Measurements from ENCODE around the gene PSMB2.

Gene PSMB2

DNA sequence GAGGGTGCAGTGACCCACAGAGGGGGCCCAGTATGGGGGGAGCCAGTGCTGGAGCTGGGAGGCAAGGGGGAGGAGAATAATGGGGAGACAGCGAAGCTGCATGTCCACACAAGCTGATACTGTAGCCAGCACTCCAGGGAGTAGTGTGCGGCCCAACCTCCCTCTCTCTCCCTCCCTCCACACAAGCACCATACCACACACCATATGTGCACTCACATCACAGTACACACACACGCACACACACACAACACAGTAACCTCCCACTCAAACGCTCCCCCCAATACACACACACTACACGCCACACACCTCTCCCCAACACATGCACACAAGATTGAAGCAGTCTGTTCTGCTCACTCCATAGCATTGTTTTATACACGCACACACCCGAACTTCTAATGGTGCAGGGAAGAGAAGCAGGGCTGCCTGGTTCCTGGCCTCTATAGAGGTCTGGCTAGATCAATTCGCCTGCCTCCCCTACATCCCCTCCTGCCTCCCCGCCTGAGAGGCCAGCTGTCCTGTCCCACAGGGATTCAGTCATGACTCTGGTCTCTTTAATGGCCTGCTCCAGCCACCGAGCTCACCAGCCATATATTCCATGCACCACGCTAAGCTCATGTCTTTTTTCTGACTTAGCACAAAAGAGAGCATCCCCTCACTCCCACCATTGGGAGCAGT, 79.9 kb downstream of the PSMB2 start:
- Histone ChIP-seq H2AFZ (no peak overlapping the region), H3K79me2 (no peaks in the 10 kb centered on the region), H3K27me3 (ENCODE audit: control insufficient read depth, insufficient read depth, low read length) (no peaks in the 10 kb centered on the region), H3K36me3 (ENCODE audit: control insufficient read depth, insufficient read depth, low read length) (no peaks in the 10 kb centered on the region), H3K4me2 (ENCODE audit: low read length) (no peak overlapping the region), H3K9ac (no peak overlapping the region), H3K4me1 (no peaks in the 10 kb centered on the region), H3K4me3 (ENCODE audit: low read depth, low read length) (no peak overlapping the region), H3K9me3 (ENCODE audit: control insufficient read depth, low read length) (no peaks in the 10 kb centered on the region), H3K27ac (no peak overlapping the region)
- TF ChIP-seq, protein P1, sequence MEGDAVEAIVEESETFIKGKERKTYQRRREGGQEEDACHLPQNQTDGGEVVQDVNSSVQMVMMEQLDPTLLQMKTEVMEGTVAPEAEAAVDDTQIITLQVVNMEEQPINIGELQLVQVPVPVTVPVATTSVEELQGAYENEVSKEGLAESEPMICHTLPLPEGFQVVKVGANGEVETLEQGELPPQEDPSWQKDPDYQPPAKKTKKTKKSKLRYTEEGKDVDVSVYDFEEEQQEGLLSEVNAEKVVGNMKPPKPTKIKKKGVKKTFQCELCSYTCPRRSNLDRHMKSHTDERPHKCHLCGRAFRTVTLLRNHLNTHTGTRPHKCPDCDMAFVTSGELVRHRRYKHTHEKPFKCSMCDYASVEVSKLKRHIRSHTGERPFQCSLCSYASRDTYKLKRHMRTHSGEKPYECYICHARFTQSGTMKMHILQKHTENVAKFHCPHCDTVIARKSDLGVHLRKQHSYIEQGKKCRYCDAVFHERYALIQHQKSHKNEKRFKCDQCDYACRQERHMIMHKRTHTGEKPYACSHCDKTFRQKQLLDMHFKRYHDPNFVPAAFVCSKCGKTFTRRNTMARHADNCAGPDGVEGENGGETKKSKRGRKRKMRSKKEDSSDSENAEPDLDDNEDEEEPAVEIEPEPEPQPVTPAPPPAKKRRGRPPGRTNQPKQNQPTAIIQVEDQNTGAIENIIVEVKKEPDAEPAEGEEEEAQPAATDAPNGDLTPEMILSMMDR (IDR thresholded peaks at IDR 0.05), result no peak

DNA sequence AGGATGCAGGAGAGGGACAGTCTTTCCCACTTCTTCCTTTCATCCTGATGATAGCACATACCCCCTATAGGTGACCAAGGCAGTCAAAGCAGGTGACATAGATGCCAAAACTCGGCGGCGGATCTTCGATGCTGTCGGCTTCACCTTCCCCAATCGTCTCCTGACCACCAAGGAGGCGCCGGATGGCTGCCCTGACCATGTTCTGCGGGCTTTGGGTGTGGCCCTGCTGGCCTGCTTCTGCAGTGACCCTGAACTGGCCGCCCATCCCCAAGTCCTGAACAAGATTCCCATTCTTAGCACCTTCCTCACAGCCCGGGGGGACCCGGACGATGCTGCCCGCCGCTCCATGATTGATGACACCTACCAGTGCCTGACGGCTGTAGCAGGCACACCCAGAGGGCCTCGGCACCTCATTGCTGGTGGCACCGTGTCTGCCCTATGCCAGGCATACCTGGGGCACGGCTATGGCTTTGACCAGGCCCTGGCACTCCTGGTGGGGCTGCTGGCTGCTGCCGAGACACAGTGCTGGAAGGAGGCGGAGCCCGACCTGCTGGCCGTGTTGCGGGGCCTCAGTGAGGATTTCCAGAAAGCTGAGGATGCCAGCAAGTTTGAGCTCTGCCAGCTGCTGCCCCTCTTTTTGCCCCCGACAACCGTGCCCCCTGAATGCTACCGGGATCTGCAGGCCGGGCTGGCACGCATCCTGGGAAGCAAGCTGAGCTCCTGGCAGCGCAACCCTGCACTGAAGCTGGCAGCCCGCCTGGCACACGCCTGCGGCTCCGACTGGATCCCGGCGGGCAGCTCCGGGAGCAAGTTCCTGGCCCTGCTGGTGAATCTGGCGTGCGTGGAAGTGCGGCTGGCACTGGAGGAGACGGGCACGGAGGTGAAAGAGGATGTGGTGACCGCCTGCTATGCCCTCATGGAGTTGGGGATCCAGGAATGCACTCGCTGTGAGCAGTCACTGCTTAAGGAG, 80.8 kb downstream of the PSMB2 start:
- no peaks in the 10 kb centered on the region for H3K27me3 ChIP-seq (ENCODE audit: control insufficient read depth, insufficient read depth, low read length)
- no peak overlapping the region for H3K9ac ChIP-seq
- H3K4me3 ChIP-seq (ENCODE audit: low read depth, low read length), result no peak overlapping the region
- H3K27ac ChIP-seq, result no peak overlapping the region
- no peak overlapping the region for H3K4me2 ChIP-seq (ENCODE audit: low read length)
- H3K79me2 ChIP-seq, result peaks cover 2% of the 10 kb centered on the region
- H2AFZ ChIP-seq, result no peak overlapping the region
- no peaks in the 10 kb centered on the region for H3K36me3 ChIP-seq (ENCODE audit: control insufficient read depth, insufficient read depth, low read length)
- peaks cover 4% of the 10 kb centered on the region for H3K4me1 ChIP-seq
- no peaks in the 10 kb centered on the region for H3K9me3 ChIP-seq (ENCODE audit: control insufficient read depth, low read length)
- TF ChIP-seq, protein P1 (IDR thresholded peaks at IDR 0.05), result no peak

DNA sequence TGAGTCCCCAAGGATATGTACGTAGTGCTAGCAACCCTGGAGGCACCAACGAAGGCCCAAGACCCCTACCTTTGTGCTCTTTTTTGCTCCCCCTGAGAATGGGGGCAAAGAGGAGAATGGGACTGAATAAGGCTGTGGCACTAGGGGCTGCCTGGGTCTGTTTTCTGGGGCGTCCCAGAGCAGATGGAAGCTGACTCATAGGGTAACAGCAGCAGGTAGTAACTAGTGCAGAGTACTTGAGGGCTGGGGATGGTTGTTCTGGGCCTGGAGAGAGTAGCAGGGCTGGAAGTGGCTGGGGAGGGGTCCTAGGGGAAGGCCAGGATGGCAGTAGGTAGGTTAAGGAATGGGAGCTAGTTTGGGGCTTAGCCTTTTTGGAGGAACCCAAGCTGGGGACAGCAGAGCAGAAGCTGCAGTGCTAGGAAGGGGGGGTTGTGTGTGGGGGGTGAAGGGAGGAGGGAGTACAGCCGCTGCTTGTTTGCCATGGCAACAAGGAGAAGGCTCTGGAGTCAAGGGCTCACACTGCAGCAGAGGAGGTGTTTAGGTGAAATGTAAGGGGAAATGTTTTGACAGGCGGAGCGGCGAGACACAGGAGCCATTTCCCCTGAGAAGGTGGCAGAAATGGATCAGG, 81.9 kb downstream of the PSMB2 start:
- H3K27ac ChIP-seq, result no peak overlapping the region
- no peak overlapping the region for H3K9ac ChIP-seq
- H3K4me1 ChIP-seq, result peaks cover 9% of the 10 kb centered on the region

GRCh38 chr1:35558374-35559316, 82.7 kb downstream of the PSMB2 start:
- Histone ChIP-seq H3K9me3 (ENCODE audit: control insufficient read depth, low read length) (no peaks in the 10 kb centered on the region), H3K4me1 (peaks cover 9% of the 10 kb centered on the region), H3K79me2 (peaks cover 2% of the 10 kb centered on the region), H3K36me3 (ENCODE audit: control insufficient read depth, insufficient read depth, low read length) (no peaks in the 10 kb centered on the region), H3K27me3 (ENCODE audit: control insufficient read depth, insufficient read depth, low read length) (no peaks in the 10 kb centered on the region), H3K4me2 (ENCODE audit: low read length) (peak overlapping the region; percentile 95), H3K27ac (peak overlapping the region; percentile 92), H3K4me3 (ENCODE audit: low read depth, low read length) (peak overlapping the region; percentile 84), H3K9ac (no peak overlapping the region), H2AFZ (peak overlapping the region; percentile 89)
- TF ChIP-seq, protein P1 (IDR thresholded peaks at IDR 0.05), result no peak

More for the DNA sequence above, 81.9 kb downstream of the PSMB2 start:
- TF ChIP-seq, protein P1 (IDR thresholded peaks at IDR 0.05), result no peak
- H3K36me3 ChIP-seq (ENCODE audit: control insufficient read depth, insufficient read depth, low read length), result no peaks in the 10 kb centered on the region
- H3K9me3 ChIP-seq (ENCODE audit: control insufficient read depth, low read length), result no peaks in the 10 kb centered on the region
- no peak overlapping the region for H3K4me2 ChIP-seq (ENCODE audit: low read length)
- no peak overlapping the region for H2AFZ ChIP-seq
- no peaks in the 10 kb centered on the region for H3K27me3 ChIP-seq (ENCODE audit: control insufficient read depth, insufficient read depth, low read length)
- H3K4me3 ChIP-seq (ENCODE audit: low read depth, low read length), result no peak overlapping the region
- H3K79me2 ChIP-seq, result peaks cover 2% of the 10 kb centered on the region
